ENCODE measurements around the gene MCEMP1.
A peak's percentile ranks its signal among the peaks of the same experiment; 100 is the strongest.

The MCEMP1 gene

GRCh38 chr19:7632340-7633203 lies 44.3 kb upstream of the MCEMP1 start:
- no peak overlapping the region for H3K4me3 ChIP-seq (ENCODE audit: low read depth, low read length)
- TF ChIP-seq CTCF (IDR thresholded peaks at IDR 0.05; ENCODE audit: low read depth, low read length) (no peak), MAX (IDR thresholded peaks at IDR 0.05; ENCODE audit: low read depth, low read length) (no peak)

GRCh38 chr19:7633698-7634097 lies 43.2 kb upstream of the MCEMP1 start, which contains the start of gene PCP2:
PCP2 (minus strand) TSS chr19:7633719; CDS start chr19:7633457, 262 bp downstream.
- TF ChIP-seq CTCF (IDR thresholded peaks at IDR 0.05; ENCODE audit: low read depth, low read length) (no peak), POLR2A (IDR thresholded peaks at IDR 0.05; ENCODE audit: extremely low read depth, insufficient read length) (no peak), MAX (IDR thresholded peaks at IDR 0.05; ENCODE audit: low read depth, low read length) (no peak), MYC (IDR thresholded peaks at IDR 0.05; ENCODE audit: low read depth, low read length) (no peak)
- H3K4me3 ChIP-seq (ENCODE audit: low read depth, low read length) = no peak within 1 kb of the TSS
- no peak for DNase-seq (ENCODE audit: low read depth)

More at GRCh38 chr19:7632340-7633203, 44.3 kb upstream of the MCEMP1 start:
- no peak for DNase-seq (ENCODE audit: low read depth)

- no peak for DNase-seq (ENCODE audit: low read depth)
- TF ChIP-seq CTCF (IDR thresholded peaks at IDR 0.05; ENCODE audit: low read depth, low read length) (no peak), MYC (IDR thresholded peaks at IDR 0.05; ENCODE audit: low read depth, low read length) (no peak)
- peak overlapping the region; percentile 83 for H3K4me3 ChIP-seq (ENCODE audit: low read depth, low read length)
Observed at GRCh38 chr19:7635670-7636069, 41.2 kb upstream of the MCEMP1 start.

GRCh38 chr19:7636317-7636690 lies 40.6 kb upstream of the MCEMP1 start:
- H3K4me3 ChIP-seq (ENCODE audit: low read depth, low read length) = peak overlapping the region; percentile 83
- TF ChIP-seq CTCF (IDR thresholded peaks at IDR 0.05; ENCODE audit: low read depth, low read length) (no peak), MYC (IDR thresholded peaks at IDR 0.05; ENCODE audit: low read depth, low read length) (peak; percentile 83), MAX (IDR thresholded peaks at IDR 0.05; ENCODE audit: low read depth, low read length) (peak; percentile 81), POLR2A (IDR thresholded peaks at IDR 0.05; ENCODE audit: extremely low read depth, insufficient read length) (no peak)

GRCh38 chr19:7636691-7637373 lies 40.1 kb upstream of the MCEMP1 start, which contains the start of gene STXBP2:
STXBP2 (plus strand) TSS chr19:7637110; CDS start chr19:7637150, 40 bp downstream.
- DNase-seq (ENCODE audit: low read depth) = peak; percentile 84
- peak within 1 kb of the TSS; percentile 83 for H3K4me3 ChIP-seq (ENCODE audit: low read depth, low read length)
- TF ChIP-seq MAX (IDR thresholded peaks at IDR 0.05; ENCODE audit: low read depth, low read length) = peak; percentile 91
- peak; percentile 48; the same call in 1 of the 2 replicates for TF ChIP-seq MYC (IDR thresholded peaks at IDR 0.05; ENCODE audit: low read depth, low read length)
- no peak for TF ChIP-seq CTCF (IDR thresholded peaks at IDR 0.05; ENCODE audit: low read depth, low read length)
- TF ChIP-seq POLR2A (IDR thresholded peaks at IDR 0.05; ENCODE audit: extremely low read depth, insufficient read length) = peak; percentile 79

More at GRCh38 chr19:7636317-7636690, 40.6 kb upstream of the MCEMP1 start:
- peak; percentile 81 for DNase-seq (ENCODE audit: low read depth)

All from NB4 (cell line).